Midbrain (tissue), 1 donor: ENCODE measurements around the gene MYH13.

Source experiments
- DNase-seq: peaks from one replicate; lab custom pipeline; 2025; lab: John Stamatoyannopoulos, UW

The MYH13 gene

GRCh38 chr17:10372906-10373305 lies at the start of gene MYH13:
Gene MYH13, minus strand, starts transcription at chr17:10373006. Its CDS starts 8,476 bp downstream, at chr17:10364530.
- no peak for DNase-seq

GRCh38 chr17:10421900-10422542 lies 49.2 kb upstream of the MYH13 start, which contains the start of gene MYH8:
Gene MYH8, minus strand, starts transcription at chr17:10421950. Its CDS starts 1,723 bp downstream, at chr17:10420227.
- DNase-seq, result no peak

DNA sequence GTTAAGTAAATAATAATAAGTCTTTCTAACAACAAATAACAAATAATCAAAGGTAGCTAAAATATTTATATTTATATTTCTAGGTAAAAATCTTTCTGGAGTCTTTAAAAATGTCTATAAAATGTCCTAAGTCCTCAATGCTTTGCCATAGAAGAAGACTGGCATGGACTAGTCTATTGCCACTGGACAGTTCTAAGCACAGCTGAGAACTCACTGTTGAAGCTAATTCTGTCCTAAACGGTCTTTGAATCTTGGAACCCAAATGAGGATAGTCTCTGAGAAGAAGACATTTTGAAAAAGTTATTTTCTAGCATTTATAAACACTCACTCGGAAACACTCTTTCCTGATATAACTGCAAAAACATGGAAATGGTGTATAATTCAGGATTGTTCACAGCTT lies 48.4 kb upstream of the MYH13 start:
- DNase-seq, result no peak

DNA sequence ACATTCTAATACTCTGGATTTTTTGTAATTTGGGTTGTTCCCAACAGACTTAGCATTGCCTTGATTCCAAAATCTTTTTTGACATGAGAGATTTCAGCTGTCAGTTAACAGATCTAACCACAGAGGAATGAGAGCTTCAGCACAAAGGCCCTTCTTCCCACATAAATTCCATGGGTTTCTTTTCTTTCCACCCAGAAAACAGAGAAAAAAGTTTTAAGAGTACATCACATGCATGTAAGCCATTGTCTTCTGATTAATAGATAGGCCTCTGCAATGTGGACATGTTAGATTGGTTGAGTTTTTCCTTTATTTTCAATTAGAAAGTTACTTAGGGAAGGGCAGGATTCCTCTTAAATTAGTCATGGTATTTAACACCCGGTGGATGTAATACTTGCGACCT lies 48.0 kb upstream of the MYH13 start:
- DNase-seq, result no peak

DNA sequence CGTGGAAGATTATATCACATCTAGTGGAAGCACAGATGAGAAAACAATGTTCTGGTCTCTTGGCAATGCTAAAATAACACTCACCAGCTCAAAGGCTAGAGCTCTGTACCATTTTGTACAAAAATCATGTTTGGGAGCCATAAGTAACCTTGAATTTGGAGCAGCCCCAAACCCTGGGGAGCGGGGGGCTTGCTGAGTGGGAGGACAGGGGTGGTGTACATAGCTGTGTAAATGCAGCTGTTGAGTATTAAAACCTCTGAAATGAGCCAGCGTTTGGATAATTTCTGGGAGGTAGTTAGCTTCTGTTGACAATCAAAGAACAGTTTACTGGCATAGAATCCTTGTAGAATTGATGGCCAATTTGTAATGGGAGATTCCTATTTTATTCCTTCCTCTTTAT lies 44.6 kb upstream of the MYH13 start:
- DNase-seq, result no peak

- no peak for DNase-seq
These were observed 42.4 kb upstream of the MYH13 start for GRCh38 chr17:10415161-10415560.

GRCh38 chr17:10403589-10403988 lies 30.8 kb upstream of the MYH13 start:
- no peak for DNase-seq

DNA sequence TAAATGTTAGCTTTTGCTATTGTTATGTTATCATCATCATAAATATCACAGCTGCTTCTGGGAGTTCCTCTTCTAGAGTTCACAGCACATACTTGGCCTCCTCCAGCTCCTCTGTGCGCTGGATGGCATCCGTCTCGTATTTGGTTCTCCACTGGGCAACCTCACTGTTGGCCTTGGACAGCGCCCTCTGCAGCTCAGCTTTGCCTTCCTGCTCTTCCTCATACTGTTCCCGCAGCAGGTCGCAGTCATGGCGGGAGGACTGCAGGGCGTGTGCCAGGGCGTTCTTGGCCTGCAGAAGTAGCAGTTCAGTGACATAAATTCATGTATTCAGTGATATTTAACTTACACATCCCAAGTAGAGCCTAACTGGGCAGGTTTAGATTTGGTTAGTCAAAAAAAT lies 25.5 kb upstream of the MYH13 start:
- DNase-seq, result no peak

DNA sequence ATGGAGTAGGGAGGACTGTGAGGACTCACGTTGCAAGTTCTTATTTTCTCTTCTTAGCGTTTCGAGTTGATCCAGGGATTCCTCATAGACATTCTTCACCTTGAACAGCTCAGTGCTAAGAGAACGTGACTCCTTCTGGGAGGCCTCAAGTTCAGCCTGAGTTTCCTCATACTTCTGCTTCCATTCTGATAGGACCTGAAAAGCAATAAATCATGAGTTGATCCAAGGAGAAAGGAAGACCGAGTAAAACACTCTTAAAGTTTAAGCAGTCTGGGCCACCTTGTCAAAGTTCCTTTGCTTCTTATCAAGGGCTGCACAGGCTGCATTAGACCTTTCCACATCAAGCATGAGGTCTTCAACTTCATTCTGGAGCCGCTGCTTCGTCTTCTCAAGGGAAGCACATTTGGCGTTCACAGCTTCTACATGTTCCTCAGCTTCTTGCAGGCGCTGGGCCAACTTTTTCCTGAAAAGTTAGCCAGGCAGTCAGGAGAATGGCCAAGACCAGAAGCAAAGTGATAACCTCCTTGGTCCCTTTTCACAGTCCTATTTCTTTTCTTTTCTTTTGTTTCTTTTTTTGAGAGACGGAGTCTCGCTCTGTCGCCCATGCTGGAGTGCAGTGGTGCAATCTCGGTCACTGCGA lies 23.8 kb upstream of the MYH13 start:
- no peak for DNase-seq

DNA sequence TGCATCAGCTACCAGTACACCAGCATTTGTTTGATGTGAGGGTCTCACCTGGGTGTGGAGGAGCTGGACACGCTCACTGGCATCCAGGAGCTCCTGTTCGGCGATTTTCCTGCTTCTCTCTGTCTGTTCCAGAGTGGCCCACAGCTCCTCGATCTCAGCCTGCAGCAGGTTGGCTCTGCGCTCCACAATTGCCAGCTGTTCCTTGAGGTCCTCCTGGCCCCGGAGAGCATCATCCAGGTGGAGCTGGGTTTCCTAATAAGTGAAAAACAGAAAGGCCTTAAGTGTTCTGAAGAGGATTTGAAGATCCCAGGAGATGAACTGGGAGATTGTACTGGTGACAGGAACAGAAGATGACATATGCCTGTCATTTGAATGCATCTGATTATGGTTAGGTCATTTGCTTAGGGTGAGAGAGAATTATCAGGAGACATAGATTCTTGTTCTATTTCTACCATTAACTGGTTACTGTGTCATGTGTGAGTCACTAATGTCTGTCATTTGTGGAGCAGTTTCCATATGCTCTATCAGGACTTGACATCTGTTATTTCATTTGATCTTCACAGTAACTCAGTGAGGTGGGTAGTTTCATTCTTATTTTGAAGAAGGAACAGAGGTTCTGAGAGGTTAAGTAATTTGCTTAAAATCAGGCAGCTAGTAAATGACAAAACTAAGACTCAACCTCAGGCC lies 21.5 kb upstream of the MYH13 start:
- DNase-seq, result no peak

DNA sequence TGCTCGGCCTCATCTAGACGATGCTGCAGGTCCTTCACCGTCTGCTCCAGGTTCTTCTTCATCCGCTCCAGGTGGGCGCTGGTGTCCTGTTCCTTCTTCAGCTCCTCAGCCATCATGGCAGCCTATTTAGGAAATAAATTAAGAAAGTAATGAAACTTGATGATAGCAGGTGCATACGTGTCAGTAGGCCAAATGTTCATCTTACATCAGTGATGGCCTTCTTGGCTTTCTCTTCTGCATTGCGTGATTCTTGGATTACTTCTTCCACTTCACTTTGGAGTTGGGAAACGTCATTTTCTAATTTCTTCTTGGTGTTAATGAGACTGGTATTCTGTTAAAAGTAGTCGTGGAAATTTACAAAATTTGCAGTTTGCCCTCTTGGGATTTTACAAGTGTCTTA lies 20.1 kb upstream of the MYH13 start:
- no peak for DNase-seq

GRCh38 chr17:10385871-10386270 lies 13.1 kb upstream of the MYH13 start:
- DNase-seq, result no peak

GRCh38 chr17:10384175-10384574 lies 11.4 kb upstream of the MYH13 start:
- DNase-seq, result no peak

DNA sequence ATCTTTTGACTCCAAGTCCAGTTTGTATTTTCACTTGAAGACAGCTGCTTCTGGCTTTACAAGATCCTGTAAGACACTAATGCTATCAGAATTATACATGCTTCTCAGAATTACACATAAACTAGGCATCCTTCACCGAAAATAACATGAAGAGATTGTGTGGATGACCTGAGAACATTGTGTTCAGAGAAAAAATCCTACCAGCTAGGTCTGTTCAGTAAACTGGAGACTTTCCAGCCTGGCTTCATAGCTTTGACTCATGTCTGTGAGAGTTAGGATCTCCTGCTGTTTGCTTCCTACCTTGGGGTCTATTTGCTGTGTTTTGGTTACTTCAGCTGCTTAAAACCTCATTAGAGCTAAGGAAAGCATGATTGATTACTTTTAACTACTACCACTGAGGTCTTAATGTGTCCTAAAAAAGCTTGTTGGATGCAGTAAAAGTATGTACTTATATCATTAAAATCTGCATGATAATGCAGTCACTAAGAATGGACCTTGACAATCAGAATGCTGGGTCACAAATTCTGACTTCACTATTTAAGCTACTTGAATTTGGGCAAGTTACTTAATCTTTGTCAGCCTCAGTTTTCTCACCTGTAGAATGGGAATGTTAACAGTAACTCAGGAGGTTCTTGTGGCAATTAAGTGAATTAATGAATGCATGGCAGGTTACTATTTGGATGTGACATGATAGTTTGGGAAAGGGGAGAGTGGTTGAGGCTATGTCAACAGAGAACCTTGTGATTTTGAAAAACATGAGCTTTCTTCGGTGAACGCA lies 8.0 kb upstream of the MYH13 start:
- no peak for DNase-seq

GRCh38 chr17:10370016-10370608 lies 2.7 kb downstream of the MYH13 start:
- no peak for DNase-seq

DNA sequence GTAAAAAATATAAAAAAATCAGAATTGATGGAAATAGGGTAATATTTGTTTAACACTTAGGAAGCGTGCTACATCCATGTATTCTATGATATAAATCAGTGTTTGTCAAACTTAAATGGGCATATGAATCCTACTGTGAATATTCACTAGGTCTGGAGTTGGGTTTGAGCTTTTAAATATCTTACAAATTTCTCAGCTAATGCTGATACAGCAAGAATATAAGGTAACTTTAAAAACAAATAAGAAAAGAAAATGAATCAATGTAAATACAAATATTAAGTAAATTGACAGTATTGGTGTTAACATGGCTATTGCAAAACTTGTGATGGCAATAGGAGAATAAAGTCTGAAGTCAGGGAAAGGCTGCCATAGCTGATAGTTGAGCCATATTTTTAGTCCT lies 3.6 kb downstream of the MYH13 start:
- no peak for DNase-seq

- no peak for DNase-seq
These were observed 4.2 kb downstream of the MYH13 start for GRCh38 chr17:10368561-10368960.

DNA sequence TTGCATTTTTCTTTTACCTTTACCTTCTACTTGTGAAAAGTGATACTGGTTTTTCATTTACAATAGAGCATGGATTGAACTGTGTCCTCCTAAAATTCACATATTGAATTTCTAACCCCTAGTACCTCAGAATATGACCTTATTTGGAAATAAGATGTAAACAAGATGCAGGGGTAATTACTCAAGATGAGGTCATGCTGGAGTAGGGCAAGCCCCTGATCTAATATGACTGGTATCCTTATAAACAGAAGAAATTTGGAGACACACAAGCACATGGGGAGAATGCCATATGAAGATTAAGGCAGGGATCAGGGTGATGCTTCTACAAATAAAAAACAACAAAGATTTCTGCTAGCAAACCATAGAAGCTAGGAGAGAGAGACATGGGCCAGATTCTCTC lies 12.2 kb downstream of the MYH13 start:
- DNase-seq, result no peak

GRCh38 chr17:10357768-10358167 lies 15.0 kb downstream of the MYH13 start:
- DNase-seq, result no peak

GRCh38 chr17:10354651-10355050 lies 18.2 kb downstream of the MYH13 start:
- DNase-seq, result no peak

- no peak for DNase-seq
These were observed 19.9 kb downstream of the MYH13 start for GRCh38 chr17:10352893-10353292.

DNA sequence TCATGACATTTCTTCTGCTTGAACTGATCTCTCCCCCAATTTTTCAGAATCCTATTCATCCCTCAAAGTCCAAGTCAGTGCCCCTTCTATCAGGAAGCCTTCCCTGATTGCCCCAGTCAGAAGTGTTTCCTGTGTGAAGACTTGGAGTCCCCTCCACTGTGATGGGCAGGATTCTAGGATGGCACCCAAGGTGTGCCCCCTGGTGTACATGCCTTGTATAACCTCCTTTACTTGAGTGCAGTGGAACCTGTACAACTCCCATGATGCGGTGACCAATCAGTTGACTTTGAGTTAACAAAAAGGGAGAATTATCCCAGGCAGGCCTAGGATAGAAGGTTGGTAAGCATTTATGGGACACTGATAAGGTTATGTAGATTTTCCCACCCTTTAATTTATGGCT lies 23.4 kb downstream of the MYH13 start:
- DNase-seq, result no peak
